Fibroblast of pulmonary artery (primary cell): ENCODE measurements around the gene PRKCD.
A peak's percentile ranks its signal among the peaks of the same experiment; 100 is the strongest.

Source experiments
- DNase-seq: peaks from one replicate; pipeline ENCODE4 v3.0.0-alpha.2; 2010; ENCODE audit warnings: low read depth
- H3K4me3 ChIP-seq: replicated peaks from 2 replicates; pipeline ENCODE4 v1.5.1; 2011; ENCODE audit warnings: low read depth, mild to moderate bottlenecking, control low read depth, low read length, moderate library complexity
- CTCF ChIP-seq: IDR thresholded peaks from 2 replicates; pipeline ENCODE4 v1.5.1; 2011; ENCODE audit warnings: mild to moderate bottlenecking, control low read depth, low read length, inconsistent platforms; ENCODE audit errors: missing control alignments

The PRKCD gene

GRCh38 chr3:53191836-53192480, 30.9 kb downstream of the PRKCD start:
- no peak for TF ChIP-seq CTCF
- no peak for DNase-seq
- H3K4me3 ChIP-seq, result no peak overlapping the region

DNA sequence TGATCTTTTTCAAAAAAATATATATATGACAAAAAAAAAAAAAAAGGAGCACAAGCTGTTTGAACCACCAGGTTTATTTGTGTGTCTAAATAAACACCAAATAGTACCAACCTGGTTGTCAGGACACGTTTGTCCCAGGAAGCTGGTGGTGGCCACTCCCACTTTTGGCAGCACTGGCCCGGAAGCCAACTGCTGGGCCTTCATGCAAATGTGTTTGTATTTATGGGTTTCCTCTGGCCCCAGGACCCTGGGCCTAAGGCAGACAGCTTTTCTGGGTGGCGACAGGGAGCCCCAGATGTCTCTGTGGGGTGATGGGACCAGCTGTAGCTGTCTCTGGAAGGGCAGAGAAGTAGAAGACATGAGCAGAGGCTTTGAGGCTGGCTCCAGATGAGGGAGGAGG, 31.6 kb downstream of the PRKCD start:
- no peak for TF ChIP-seq CTCF
- H3K4me3 ChIP-seq, result no peak overlapping the region
- DNase-seq, result no peak

DNA sequence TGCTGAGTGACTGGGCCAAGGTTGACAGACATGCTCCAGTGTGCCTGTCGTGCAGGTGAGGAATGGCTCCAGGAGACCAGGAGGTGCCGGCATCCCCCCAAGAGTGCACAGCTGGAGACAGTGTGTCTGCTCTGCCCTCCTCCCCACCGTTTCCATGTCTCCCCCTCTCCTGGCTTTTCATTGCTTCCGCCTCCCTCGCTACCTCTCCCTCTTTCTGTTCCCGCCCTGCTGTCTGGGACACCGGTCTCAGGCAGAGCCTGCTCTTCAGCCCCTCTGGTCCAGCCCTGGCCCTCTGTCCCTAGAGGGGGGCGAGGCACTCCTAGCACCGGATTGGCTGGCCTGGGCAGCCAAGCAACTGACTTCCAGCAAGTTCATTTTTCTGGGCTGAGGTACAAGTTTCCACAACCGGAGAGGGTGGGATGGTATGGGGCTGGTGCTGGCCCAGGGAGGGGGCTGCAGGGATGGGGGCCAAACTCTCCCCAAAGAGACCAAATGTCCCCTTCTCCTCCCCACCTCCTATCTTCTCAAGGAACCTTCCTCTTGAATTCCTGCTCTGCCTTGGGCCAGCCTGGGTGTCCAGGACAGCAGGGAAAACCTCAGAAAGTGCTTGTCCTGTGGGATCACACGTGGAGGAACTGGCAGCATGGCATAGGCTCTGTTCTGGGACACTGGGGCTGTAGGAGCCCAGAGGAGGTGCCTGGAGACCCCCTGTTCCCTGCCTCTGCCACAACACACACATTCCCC, 32.6 kb downstream of the PRKCD start:
- H3K4me3 ChIP-seq, result no peak overlapping the region
- TF ChIP-seq CTCF, result no peak
- DNase-seq, result no peak

- TF ChIP-seq CTCF, result no peak
- no peak overlapping the region for H3K4me3 ChIP-seq
- peak; percentile 61 for DNase-seq
These were observed 33.4 kb downstream of the PRKCD start for GRCh38 chr3:53194210-53195065.

- no peak for DNase-seq
- H3K4me3 ChIP-seq, result no peak overlapping the region
- no peak for TF ChIP-seq CTCF
These were observed 34.0 kb downstream of the PRKCD start for GRCh38 chr3:53195066-53195450.

- H3K4me3 ChIP-seq, result no peak overlapping the region
- DNase-seq, result peak; percentile 49
- TF ChIP-seq CTCF, result peak; percentile 94
These were observed 34.9 kb downstream of the PRKCD start for GRCh38 chr3:53195602-53196574.
